ENCODE results near the gene SDCCAG8.

Gene SDCCAG8

DNA sequence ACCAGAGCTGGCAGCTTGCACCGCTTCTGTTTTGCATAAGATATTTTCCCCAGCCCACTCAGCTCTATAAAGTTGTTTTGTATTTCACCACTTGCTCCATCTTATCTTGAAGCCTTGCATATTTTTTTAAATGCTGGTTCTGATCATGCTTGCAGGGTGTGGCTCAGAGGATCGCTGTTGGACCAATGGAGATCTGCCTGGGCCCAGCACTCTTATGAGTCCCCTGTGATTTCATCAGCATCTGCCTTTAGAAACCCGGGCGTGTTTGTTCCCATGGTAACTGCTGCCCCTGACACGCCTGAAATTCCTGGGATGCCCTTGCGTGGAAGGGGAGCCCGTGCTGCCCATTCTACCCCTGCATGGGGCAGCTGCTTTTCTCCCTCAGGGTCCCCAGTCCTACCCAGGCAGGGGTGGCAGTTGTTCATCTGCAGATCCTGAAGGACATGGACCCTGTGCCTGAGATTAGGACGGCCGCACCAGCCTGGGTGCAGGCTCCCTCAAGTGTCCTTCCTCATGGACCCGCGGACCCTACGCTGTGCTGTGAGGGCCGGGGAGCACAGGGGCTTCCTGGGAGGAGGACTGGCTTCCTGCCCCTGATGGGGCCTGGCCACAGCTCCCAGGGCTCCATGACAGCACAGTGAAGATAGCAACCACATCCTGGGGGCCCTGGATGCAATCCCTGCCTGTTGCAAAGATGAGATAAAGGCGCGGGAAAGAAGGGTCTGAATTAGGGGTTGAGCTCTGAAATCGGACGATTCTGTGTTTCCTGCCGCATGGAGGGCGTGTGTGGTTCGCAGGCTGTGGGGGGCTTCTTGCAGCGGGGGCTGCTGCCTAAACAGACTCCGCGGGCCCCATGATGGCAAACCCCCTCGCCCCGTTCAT lies 226.5 kb downstream of the SDCCAG8 start:
- DNase-seq = peak in 3 of 51 donors; percentile 25 to 63 (median 35)

DNA sequence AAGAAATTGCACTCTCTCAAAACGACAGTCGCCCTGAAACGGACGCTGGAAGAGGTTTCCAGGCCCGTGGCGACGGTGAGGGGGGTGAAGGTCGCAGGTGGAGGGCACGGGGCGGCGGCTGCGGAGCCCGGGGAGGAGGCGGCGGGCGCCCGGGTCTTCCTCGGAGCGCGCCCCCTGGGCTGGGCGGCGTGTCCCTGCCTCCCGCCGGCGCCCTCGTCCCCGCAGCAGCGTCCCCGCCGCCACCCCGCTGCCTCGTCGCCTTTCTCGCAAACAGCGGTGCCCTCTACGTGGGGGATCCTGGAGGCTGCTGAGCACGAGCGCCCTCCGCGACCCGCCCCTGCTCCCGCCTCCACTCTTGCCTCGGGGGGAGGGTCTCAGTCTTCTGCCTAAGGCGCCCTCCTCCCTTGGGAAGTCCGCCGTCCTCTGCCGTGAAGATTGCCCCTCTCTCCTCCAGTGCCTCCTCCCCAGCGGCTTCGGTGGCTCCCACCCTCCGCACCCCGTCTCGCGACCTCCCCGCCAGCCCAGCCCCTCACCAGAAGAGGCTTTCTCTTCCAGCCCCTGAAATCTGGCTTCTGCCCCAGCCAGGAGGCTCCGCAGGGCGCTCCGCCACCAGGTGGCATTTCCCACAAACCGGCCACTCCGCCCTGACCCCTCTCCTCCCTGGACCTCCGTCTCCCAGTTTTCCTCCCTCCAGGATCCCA lies 227.4 kb downstream of the SDCCAG8 start:
- peak in 9 of 51 donors; percentile 24 to 58 (median 45) for DNase-seq

DNA sequence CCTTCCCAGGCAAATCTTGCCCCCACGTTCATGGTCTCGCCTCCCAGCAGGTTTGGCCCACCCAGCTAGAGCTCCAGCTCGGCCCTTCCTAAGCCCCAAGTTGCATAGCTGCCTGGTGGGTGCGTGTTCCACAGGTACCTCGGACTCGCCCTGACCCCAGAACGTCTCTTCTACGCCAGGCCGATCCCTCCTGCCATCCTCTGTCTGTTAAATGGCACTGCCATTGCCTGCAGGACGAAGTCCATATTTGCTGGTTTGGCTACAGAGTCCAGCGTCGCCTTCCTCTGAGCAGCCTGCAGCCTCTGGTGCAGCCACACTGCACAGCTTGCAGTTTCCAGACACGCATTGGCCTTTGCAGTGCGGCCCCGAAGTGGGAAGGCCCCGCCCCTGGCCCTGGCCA lies 228.1 kb downstream of the SDCCAG8 start:
- no peak for DNase-seq

DNA sequence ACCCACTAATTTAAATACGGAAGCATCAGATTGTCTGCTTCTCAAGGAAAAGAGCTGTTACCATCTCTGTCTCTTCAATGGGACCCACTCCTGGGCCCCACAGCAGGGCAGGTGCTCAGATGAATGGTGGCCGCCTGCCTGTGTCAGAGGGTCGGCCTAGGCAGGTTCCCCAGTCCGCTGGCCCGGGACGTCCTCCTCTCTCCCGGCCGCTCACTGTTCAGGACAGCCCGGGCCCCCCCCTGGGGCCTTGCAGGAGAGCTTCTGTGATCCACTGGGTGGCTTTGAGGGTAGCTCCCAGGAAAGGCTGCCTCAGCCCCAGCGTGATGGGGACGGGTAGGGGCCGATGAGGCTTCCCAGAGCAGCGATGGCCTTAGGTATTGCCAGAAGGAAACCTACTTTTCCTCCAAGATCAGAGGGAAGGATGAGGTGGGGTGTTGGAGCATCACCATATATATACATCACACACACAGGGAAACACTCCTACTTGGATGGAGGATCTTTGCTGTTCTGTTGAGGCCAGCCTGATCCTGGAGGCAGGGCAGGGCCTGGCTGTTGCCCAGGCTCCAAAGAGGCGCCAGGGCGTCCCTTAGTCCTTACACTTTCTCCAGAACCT lies 231.3 kb downstream of the SDCCAG8 start:
- DNase-seq = no peak

DNA sequence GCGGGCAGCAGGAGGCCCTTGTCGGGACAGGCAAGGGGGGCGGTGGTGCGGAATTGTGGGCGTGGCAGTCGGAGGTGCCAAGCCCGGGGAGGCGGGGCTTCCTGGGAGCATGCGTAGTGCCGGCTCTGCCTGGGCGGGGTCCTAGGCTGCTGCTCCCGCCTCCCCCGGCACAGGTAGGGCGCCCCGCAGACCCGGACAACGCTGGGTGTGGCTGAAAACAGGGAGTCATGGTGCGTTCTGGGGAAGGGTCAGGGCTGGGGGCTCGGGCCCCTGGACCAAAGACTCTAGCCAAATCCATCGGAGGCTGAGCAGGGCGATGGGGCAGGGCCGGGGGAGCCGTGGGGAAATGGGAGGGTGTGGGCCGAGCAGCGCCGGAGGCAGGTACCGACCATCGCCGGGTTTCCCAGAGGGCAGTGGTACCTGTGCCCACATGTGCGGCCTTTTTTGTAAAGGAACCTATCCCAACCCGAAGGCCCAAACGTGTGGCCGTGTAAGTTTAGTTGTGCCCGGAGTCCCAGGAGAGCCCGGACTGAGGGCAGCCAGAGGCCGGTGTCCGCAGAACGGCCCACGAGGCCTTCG lies 231.9 kb downstream of the SDCCAG8 start:
- no peak for DNase-seq

DNA sequence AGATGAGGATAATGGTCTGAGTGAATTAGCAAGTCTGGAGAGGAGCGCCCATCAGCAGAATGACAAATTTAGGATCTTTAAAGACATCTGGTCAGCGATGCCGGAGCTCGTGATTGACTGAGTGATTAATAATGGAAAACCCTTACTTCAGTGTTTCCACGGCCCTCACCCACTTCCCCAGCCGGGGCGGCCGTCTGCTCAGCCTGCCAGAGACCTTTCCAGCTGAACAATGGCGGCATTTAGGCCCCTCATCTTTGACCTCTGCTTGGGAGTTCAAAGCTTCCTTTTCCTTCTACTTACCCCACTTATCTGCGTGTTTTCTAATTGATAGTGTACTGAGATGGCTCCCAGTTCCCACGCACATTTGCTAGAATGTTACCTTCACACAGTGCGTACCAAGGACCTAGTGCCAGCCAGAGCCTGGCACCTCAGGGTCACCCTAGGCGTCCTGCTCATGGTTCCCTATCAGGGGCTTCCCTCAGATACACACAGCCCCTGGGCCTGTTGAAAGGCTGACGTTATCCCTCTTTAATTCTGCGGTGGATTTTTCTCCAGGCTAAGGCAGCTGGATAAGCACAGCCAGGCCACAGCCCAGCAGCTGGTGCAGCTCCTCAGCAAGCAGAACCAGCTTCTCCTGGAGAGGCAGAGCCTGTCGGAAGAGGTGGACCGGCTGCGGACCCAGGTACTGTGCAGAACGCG lies 232.8 kb downstream of the SDCCAG8 start:
- DNase-seq = no peak

DNA sequence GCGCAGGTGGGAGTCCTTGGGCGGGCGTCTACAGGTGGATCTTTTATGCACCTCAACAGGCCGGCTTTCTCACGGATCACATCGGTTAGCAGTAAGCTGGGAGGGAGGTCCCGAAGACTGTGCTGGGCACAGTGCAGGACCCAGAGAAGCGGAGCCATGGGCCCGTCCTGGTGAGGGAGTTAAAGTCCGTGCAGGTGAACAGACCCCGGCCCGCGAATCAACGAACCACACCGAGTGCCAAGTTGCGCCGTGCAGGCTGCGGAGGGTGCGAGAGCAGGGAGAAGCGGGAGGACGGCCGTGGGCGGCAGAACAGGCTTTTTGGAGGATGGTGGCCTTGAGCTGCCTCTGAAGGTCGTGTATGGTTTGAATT lies 233.3 kb downstream of the SDCCAG8 start:
- DNase-seq = no peak

DNA sequence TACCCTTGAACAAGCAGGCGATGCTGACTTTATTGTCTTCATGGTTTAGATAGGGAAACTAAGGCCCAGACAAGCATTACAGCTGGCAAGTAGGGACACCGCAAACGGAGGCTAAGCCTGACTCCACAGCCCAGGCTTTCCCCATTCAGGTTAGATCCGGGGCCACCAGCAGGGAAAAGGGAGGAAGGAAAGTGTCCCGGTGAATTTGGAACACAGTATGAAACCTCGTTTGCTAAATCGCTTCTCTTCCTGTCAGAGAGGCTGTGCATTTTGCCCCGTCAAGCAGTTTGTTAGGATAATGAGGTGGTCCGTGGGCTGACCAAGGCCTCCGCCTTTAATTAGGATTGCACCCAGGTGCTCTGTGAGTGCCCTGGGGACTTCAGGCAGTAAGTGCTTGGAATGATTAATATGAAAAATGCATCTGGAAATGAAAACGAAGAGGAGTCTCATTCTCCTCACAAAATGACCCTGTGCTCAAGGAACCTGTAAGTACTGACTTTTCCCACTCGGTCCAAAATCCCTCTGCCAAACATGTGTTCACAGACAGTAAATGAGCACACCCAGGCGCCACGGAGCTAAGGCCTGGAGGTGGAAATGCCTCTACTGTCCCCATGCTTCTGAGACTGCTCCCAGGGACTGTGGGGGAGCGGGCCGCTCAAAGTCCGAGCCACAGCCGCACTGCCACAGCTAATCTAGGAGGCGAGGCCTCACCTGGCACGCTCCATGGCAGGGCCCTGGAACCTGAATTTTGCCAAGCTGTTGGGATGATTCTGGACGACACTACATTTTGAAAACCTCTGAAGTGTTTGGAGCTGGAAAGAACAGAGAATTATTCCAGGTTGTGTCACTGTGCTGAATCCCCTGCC lies 234.1 kb downstream of the SDCCAG8 start:
- no peak for DNase-seq

DNA sequence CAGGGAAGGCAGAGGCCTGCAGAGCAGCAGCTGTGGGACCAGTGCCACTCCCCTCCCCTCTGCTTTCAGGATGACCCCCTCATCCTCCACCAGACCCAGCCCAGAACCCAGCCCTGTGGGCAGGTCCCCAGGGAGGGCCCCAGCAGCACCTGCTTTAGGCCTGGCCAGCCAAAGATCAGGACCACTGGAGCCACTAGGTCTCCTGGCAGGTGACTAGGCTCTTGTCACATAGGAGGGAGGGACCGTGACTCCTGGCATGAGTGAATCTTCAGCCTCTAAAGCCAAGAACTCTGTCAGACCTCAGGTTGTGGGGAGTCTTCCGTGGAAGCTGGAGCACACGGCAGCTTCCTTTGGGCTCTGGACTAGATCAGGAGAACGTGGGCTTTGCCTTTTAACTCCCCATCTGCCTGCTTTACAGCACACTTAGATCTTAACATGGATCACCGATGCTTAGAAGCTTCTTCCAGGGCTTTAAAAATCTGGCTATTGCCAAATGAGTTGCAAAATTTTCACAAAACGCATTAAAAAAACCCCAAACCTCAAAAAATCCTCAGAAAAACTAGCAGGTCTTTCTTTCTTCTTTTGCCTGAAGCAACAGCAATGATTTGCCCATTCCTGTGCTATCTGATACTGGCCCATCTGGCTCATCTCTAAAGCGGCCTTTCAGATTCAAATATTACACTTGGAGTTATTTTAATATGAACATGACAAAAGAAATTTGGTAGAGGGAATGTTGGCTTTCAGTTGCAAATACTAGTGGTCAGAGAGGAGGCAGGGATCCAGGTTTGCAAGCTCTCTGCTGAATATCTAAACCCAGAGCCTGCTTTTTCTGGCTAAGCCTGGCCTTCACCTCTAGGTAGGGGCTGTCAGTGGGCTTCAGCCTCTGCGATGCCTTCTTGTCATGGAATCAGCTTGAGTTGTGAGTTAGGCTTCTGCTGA lies 235.2 kb downstream of the SDCCAG8 start:
- no peak for DNase-seq

DNA sequence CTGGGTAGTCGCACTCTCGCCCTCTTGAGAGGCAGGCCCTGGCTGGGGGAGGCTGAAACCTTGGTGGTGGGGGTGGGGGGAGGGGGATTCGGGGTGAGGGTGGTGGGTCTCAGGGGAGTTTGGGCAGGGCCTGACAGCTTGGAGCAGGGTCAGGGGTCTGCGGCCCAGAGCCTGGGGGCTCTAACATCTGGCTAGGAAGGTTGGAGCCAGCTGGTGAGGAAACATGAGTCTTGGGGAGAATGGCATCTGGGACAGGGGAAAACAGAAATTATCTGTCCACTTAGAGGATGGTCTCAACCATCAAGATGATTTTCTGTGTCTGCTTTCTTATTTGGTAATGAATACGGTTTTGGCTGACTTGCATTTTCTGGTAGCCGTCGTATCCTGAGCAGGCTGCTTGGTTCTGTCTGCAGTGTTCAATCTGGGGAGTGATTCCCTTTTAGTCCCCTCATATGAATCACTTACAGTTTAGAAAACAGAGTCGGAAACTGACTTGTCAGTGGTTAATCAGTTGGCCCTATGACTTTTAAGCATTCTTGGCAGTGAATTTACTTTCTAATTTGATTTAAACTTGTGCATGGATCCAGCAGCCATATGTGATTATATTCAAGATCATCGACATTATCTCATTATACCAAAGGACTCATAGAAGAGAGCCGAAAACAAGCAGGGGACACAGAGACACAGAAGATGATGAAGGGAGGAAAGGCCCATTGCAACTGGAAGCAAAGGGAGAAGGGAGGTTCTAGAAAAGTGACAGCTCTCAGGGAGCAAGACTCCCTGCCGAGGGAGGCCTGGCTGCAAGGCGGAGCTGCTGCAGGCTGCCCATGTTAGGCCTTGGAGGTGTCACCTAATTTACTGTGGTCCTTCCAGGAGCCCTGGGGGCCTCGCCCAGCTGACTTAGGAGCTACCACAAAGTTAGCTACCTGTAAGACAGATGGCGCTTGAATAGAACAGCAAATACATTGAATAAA lies 237.6 kb downstream of the SDCCAG8 start:
- DNase-seq = no peak

DNA sequence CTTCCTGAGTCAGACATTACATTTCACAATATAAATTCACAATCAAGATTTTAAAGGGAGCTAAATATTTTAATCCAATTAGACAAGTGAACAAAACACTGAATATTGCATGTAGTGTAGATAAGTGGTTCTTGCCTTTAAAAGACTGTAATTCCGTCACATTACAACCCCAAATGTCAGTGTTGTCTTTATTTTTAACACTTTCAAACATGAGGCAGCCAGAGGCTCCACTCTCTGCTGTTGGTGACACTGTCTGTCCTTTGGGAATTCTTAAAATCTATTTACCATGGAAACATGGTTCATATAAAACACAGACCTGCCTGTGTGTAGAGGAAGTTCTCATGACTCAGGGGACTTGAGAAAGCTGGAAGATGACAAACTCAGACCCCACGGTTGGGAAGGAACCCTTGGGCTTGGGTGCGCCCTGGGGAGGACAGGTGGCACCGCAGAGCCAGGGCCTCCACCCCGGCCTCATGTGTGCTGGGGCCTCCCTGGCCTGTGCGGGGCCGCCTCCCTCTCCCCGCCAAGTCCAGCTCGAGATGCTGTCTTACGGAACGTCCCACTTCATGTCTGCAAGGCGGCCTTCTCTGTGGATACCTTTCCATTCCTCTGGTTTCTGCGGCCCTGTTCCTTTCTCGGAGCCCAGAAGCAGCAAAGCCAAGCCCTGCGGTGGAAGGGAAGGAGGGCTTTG lies 239.0 kb downstream of the SDCCAG8 start:
- DNase-seq = no peak

DNA sequence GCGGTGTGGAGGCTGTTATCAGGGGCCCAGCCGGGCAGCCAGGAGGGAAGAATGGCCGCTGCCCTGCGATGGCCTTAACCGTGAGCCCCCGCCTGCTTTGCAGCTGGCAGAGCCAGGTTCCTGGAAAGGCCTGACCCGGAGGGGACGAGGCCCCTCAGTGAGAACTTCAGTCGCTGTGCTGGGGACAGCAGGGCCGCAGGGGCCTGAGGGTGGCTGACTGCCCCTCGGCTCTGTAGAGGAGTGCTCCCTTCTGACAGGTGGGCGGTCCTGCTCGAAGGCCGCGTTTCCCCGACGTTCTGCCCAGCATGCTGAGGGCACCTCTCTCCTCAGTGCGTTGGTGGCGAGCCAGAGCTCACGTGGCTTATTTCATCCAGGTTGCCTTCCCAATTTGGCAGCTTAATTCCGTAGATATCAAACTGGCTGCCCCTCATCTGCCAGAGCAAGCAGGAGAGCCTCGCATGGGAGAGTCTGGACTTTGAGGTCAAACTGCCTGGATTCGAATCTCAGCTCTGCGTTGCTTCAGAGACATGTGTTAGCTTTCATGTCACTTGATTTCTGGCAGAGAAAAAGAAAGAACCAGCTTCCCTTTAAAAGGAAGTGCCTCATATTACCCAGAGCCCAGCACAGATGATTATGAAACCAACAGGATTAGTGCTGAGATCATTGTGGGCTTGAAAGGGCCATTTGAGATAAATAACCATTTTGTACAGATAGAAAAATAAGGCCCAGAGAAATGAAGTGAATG lies 239.8 kb downstream of the SDCCAG8 start:
- DNase-seq = peak in 1 of 51 donors; percentile 42

DNA sequence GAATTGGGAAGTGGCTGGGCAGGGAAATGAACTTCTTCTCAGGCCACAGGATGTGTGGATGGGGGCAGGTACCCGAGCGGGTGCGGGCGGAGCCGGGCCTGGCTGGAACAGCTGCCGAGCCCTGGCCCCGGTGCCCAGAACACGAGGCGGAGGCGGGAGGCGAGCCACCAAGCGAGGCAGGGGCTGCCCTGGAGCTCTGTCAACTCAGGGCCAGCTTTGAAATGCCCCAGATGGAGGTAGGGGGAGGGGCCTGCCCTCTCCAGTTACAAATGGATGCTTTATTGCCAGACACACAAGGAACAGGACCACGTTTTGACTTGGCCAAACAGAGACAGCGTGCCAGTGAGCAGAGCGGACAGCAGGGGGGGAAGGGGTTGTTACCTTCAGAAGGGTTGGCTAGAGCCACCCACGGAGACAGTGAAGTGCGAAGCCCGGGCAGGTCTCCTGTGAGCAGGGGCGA lies 240.4 kb downstream of the SDCCAG8 start:
- DNase-seq = peak in 47 of 51 donors; percentile 38 to 91 (median 69)

DNA sequence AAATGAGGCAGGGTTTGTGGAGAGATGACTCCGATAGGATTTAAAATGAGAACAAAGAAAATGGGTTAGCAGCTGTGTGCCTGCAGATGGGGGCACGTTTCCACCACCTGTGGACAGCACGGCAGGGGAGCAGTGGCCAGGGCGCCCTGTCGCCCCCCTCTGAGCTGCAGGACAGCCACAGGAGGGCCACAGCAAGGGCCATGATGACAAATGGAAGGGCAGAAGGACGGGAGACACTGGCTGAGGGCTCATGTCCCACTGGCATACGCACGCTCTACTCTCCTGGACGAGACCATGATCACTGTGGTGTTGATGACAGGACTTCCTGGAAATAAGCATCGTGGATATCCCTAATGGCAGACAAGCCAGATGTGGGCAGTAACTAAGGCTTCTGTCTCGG lies 241.0 kb downstream of the SDCCAG8 start:
- no peak for DNase-seq

DNA sequence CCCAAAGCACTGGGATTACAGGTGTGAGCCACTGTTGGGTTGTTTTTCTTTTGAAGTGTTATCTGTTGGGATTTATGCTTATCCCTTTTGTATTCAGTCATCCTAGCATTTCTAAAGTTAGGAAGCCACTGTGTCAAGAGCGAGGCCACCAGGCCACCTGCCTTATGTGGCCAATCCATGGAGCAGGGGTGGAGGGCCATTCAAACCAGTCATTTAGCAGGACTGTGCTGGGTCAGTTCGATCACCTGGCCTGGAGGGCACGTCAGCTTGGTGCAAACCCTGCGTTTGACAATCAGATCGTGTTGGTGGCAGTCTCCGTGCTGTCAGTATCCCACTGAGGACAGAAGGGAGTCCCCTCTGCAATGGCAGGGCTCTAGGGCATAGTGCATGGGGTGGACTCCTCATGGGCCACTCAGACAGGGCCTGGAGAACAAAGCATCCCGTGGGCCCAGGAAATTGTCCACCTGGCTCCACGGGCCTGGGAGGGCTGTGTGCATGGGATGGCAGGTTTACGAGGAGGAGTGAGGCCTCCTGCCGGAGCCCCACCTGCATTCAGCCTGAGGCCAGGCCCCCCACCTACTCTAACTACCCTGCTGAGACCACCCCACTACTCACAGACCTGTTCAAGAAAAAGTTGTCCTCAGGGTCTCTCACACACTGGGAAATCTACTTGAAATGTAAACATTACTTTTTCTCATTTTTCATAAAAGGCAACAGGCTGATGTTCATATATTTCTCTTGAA lies 242.3 kb downstream of the SDCCAG8 start:
- no peak for DNase-seq

DNA sequence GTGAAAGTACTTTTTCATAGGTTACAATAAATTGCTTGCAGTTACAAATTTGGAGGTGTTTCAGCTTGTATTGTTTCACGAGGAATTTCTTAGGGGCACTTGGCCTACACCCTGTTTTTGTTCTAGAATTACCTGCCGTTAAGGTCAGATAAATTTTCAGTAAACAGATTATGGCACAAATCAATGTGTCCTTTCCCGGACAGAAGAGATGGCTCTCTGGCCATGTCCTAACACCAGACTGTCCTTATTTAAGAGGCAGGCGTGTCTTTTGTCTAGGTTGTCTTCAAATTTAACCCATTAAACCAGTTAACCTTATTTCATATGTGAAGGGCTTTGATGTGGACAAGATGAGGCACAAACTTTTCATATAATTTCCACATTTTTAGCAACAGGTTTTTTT lies 243.4 kb downstream of the SDCCAG8 start:
- no peak for DNase-seq
